ENCODE measurements around the gene SSTR3. TPM values are rescaled to one million over a fixed set of nuclear protein-coding genes. Genes with fewer than 3 reads are reported as not detected.
"Not testable (repeated sequence)": the region's sequence is repeated elsewhere in the genome, so short reads cannot be mapped to it uniquely, and the experiment has no call there.

SSTR3 gene
- polyA plus RNA-seq, 2 donors, result 0.02 TPM; not detected in 1

- Histone ChIP-seq H3K27ac (ENCODE audit: low read depth in 2 of 2, low read length in 1 of 2) (no peak overlapping the region), H3K36me3 (ENCODE audit: control insufficient read depth in 2 of 2, insufficient read depth in 2 of 2, low read length in 1 of 2) (no peaks in the 10 kb centered on the region), H3K4me1 (ENCODE audit: control insufficient read depth in 2 of 2, insufficient read depth in 2 of 2, low read length in 1 of 2) (no peaks in the 10 kb centered on the region), H3K4me3 (ENCODE audit: low read depth in 1 of 2, low read length in 2 of 2) (no peak overlapping the region), H3K27me3 (ENCODE audit: control insufficient read depth in 1 of 2, insufficient read depth in 2 of 2, low read length in 2 of 2) (peaks cover 0 to 2% of the 10 kb centered on the region in 2 donors), H3K9me3 (ENCODE audit: control insufficient read depth in 2 of 2, insufficient read depth in 1 of 2, low read depth in 1 of 2, low read length in 1 of 2) (no peaks in the 10 kb centered on the region)
- 57 to 71% methylated on average over 5 of the region's 5 CpGs for WGBS, 2 donors
Observed at GRCh38 chr22:37254209-37254866, 42.1 kb upstream of the SSTR3 start.

GRCh38 chr22:37253126-37253660, 40.9 kb upstream of the SSTR3 start:
- no peaks in the 10 kb centered on the region for H3K4me1 ChIP-seq (ENCODE audit: control insufficient read depth in 2 of 2, insufficient read depth in 2 of 2, low read length in 1 of 2)
- peaks cover 0 to 2% of the 10 kb centered on the region in 2 donors for H3K27me3 ChIP-seq (ENCODE audit: control insufficient read depth in 1 of 2, insufficient read depth in 2 of 2, low read length in 2 of 2)
- 54 to 63% methylated on average over 7 of the region's 7 CpGs for whole genome bisulfite sequencing, 2 donors
- no peak overlapping the region for H3K27ac ChIP-seq (ENCODE audit: low read depth in 2 of 2, low read length in 1 of 2)
- H3K4me3 ChIP-seq (ENCODE audit: low read depth in 1 of 2, low read length in 2 of 2), result no peak overlapping the region
- no peaks in the 10 kb centered on the region for H3K9me3 ChIP-seq (ENCODE audit: control insufficient read depth in 2 of 2, insufficient read depth in 1 of 2, low read depth in 1 of 2, low read length in 1 of 2)
- H3K36me3 ChIP-seq (ENCODE audit: control insufficient read depth in 2 of 2, insufficient read depth in 2 of 2, low read length in 1 of 2), result no peaks in the 10 kb centered on the region

- not testable (repeated sequence) for H3K27me3 ChIP-seq (ENCODE audit: control insufficient read depth in 1 of 2, insufficient read depth in 2 of 2, low read length in 2 of 2); H3K36me3 ChIP-seq (ENCODE audit: control insufficient read depth in 2 of 2, insufficient read depth in 2 of 2, low read length in 1 of 2); H3K9me3 ChIP-seq (ENCODE audit: control insufficient read depth in 2 of 2, insufficient read depth in 1 of 2, low read depth in 1 of 2, low read length in 1 of 2); H3K4me3 ChIP-seq (ENCODE audit: low read depth in 1 of 2, low read length in 2 of 2); H3K27ac ChIP-seq (ENCODE audit: low read depth in 2 of 2, low read length in 1 of 2); H3K4me1 ChIP-seq (ENCODE audit: control insufficient read depth in 2 of 2, insufficient read depth in 2 of 2, low read length in 1 of 2)
- 83 to 87% methylated on average over 7 to 8 of the region's 8 CpGs for WGBS, 2 donors
Observed at GRCh38 chr22:37251836-37252235, 39.6 kb upstream of the SSTR3 start.

- H3K9me3 ChIP-seq (ENCODE audit: control insufficient read depth in 2 of 2, insufficient read depth in 1 of 2, low read depth in 1 of 2, low read length in 1 of 2), result no peaks in the 10 kb centered on the region
- WGBS, 2 donors, result 75 to 79% methylated on average over 12 of the region's 12 CpGs
- H3K36me3 ChIP-seq (ENCODE audit: control insufficient read depth in 2 of 2, insufficient read depth in 2 of 2, low read length in 1 of 2), result no peaks in the 10 kb centered on the region
- no peaks in the 10 kb centered on the region for H3K4me1 ChIP-seq (ENCODE audit: control insufficient read depth in 2 of 2, insufficient read depth in 2 of 2, low read length in 1 of 2)
- H3K27ac ChIP-seq (ENCODE audit: low read depth in 2 of 2, low read length in 1 of 2), result no peak overlapping the region
- H3K4me3 ChIP-seq (ENCODE audit: low read depth in 1 of 2, low read length in 2 of 2), result no peak overlapping the region
- H3K27me3 ChIP-seq (ENCODE audit: control insufficient read depth in 1 of 2, insufficient read depth in 2 of 2, low read length in 2 of 2), result no peaks in the 10 kb centered on the region
Observed at GRCh38 chr22:37249986-37250385, 37.7 kb upstream of the SSTR3 start.

GRCh38 chr22:37248251-37248650, 36.0 kb upstream of the SSTR3 start:
- H3K36me3 ChIP-seq (ENCODE audit: control insufficient read depth in 2 of 2, insufficient read depth in 2 of 2, low read length in 1 of 2), result no peaks in the 10 kb centered on the region
- no peak overlapping the region for H3K27ac ChIP-seq (ENCODE audit: low read depth in 2 of 2, low read length in 1 of 2)
- WGBS, 2 donors, result 53 to 64% methylated on average over 6 of the region's 6 CpGs
- no peak overlapping the region for H3K4me3 ChIP-seq (ENCODE audit: low read depth in 1 of 2, low read length in 2 of 2)
- H3K4me1 ChIP-seq (ENCODE audit: control insufficient read depth in 2 of 2, insufficient read depth in 2 of 2, low read length in 1 of 2), result peaks cover 3 to 7% of the 10 kb centered on the region in 2 donors
- H3K27me3 ChIP-seq (ENCODE audit: control insufficient read depth in 1 of 2, insufficient read depth in 2 of 2, low read length in 2 of 2), result no peaks in the 10 kb centered on the region
- no peaks in the 10 kb centered on the region for H3K9me3 ChIP-seq (ENCODE audit: control insufficient read depth in 2 of 2, insufficient read depth in 1 of 2, low read depth in 1 of 2, low read length in 1 of 2)

- Histone ChIP-seq H3K27ac (ENCODE audit: low read depth in 2 of 2, low read length in 1 of 2) (no peak overlapping the region), H3K4me1 (ENCODE audit: control insufficient read depth in 2 of 2, insufficient read depth in 2 of 2, low read length in 1 of 2) (peaks cover 3 to 8% of the 10 kb centered on the region in 2 donors), H3K9me3 (ENCODE audit: control insufficient read depth in 2 of 2, insufficient read depth in 1 of 2, low read depth in 1 of 2, low read length in 1 of 2) (no peaks in the 10 kb centered on the region), H3K27me3 (ENCODE audit: control insufficient read depth in 1 of 2, insufficient read depth in 2 of 2, low read length in 2 of 2) (no peaks in the 10 kb centered on the region), H3K36me3 (ENCODE audit: control insufficient read depth in 2 of 2, insufficient read depth in 2 of 2, low read length in 1 of 2) (peaks cover 0 to 2% of the 10 kb centered on the region in 2 donors), H3K4me3 (ENCODE audit: low read depth in 1 of 2, low read length in 2 of 2) (no peak overlapping the region)
- WGBS, 2 donors, result 68 to 69% methylated on average over 6 of the region's 6 CpGs
Observed at GRCh38 chr22:37245740-37246139, 33.5 kb upstream of the SSTR3 start.

GRCh38 chr22:37244922-37245722, 32.8 kb upstream of the SSTR3 start:
- H3K9me3 ChIP-seq (ENCODE audit: control insufficient read depth in 2 of 2, insufficient read depth in 1 of 2, low read depth in 1 of 2, low read length in 1 of 2), result no peaks in the 10 kb centered on the region
- H3K27ac ChIP-seq (ENCODE audit: low read depth in 2 of 2, low read length in 1 of 2), result peak overlapping the region in 1 of 2 donors; percentile 29
- H3K4me1 ChIP-seq (ENCODE audit: control insufficient read depth in 2 of 2, insufficient read depth in 2 of 2, low read length in 1 of 2), result peaks cover 3 to 8% of the 10 kb centered on the region in 2 donors
- no peaks in the 10 kb centered on the region for H3K27me3 ChIP-seq (ENCODE audit: control insufficient read depth in 1 of 2, insufficient read depth in 2 of 2, low read length in 2 of 2)
- H3K36me3 ChIP-seq (ENCODE audit: control insufficient read depth in 2 of 2, insufficient read depth in 2 of 2, low read length in 1 of 2), result peaks cover 0 to 2% of the 10 kb centered on the region in 2 donors
- no peak overlapping the region for H3K4me3 ChIP-seq (ENCODE audit: low read depth in 1 of 2, low read length in 2 of 2)
- 61% methylated on average over 22 of the region's 22 CpGs for WGBS, 2 donors

- peaks cover 3 to 8% of the 10 kb centered on the region in 2 donors for H3K4me1 ChIP-seq (ENCODE audit: control insufficient read depth in 2 of 2, insufficient read depth in 2 of 2, low read length in 1 of 2)
- peak within 1 kb of the TSS; percentile 36 to 50 for H3K4me3 ChIP-seq (ENCODE audit: low read depth in 1 of 2, low read length in 2 of 2)
- peak within 1 kb of the TSS in 1 of 2 donors; percentile 50 for H3K27ac ChIP-seq (ENCODE audit: low read depth in 2 of 2, low read length in 1 of 2)
- 13 to 14% methylated on average over 22 to 23 of the region's 23 CpGs for WGBS, 2 donors
- no peaks in the 10 kb centered on the region for H3K27me3 ChIP-seq (ENCODE audit: control insufficient read depth in 1 of 2, insufficient read depth in 2 of 2, low read length in 2 of 2)
- H3K36me3 ChIP-seq (ENCODE audit: control insufficient read depth in 2 of 2, insufficient read depth in 2 of 2, low read length in 1 of 2), result peaks cover 0 to 2% of the 10 kb centered on the region in 2 donors
- H3K9me3 ChIP-seq (ENCODE audit: control insufficient read depth in 2 of 2, insufficient read depth in 1 of 2, low read depth in 1 of 2, low read length in 1 of 2), result no peaks in the 10 kb centered on the region
Observed at GRCh38 chr22:37244114-37244921, 32.0 kb upstream of the SSTR3 start, which contains the start of gene RAC2. RAC2 (minus strand) TSS chr22:37244269; CDS start chr22:37244148, 121 bp downstream.

Data from esophagus (tissue), 2 donors.